Thymus (tissue), 14 donors: ENCODE measurements around the gene PRRT2. TPM values are rescaled to one million over a fixed set of nuclear protein-coding genes. Genes with fewer than 3 reads are reported as not detected.
"Not testable (repeated sequence)": the region's sequence is repeated elsewhere in the genome, so short reads cannot be mapped to it uniquely, and the experiment has no call there.

Experiments
- DNase-seq, 9 donors: peaks; one replicate each; pipeline ENCODE4 v3.0.0-alpha.2; 2013; ENCODE audit warnings: low spot score in 9 of 9, low read depth in 6 of 9, missing footprints in 1 of 9
- H3K27ac ChIP-seq, 2 donors: one replicate each; pipeline ENCODE4 v1.5.1; 2013; ENCODE audit warnings: control low read depth in 1 of 2, low read depth in 1 of 2, low read length in 1 of 2, mild to moderate bottlenecking in 1 of 2, moderate library complexity in 1 of 2
- H3K27me3 ChIP-seq, 2 donors: one replicate each; pipeline ENCODE4 v1.5.1; 2013; ENCODE audit warnings: low read length in 1 of 2; ENCODE audit not compliant: control insufficient read depth in 2 of 2, insufficient read depth in 1 of 2
- H3K36me3 ChIP-seq, 2 donors: one replicate each; pipeline ENCODE4 v1.5.1; 2013; ENCODE audit warnings: low read length in 1 of 2, mild to moderate bottlenecking in 1 of 2, moderate library complexity in 1 of 2; ENCODE audit not compliant: control insufficient read depth in 2 of 2, insufficient read depth in 2 of 2
- H3K4me1 ChIP-seq, 2 donors: one replicate each; pipeline ENCODE4 v1.5.1; 2013; ENCODE audit warnings: low read length in 2 of 2; ENCODE audit not compliant: control insufficient read depth in 2 of 2, insufficient read depth in 2 of 2
- H3K4me3 ChIP-seq, 2 donors: one replicate each; pipeline ENCODE4 v1.5.1; 2013; ENCODE audit warnings: low read length in 2 of 2, control low read depth in 1 of 2, mild to moderate bottlenecking in 1 of 2
- H3K9me3 ChIP-seq, 2 donors: one replicate each; pipeline ENCODE4 v1.5.1; 2013; ENCODE audit warnings: low read length in 1 of 2, mild to moderate bottlenecking in 1 of 2; ENCODE audit not compliant: control insufficient read depth in 2 of 2, insufficient read depth in 1 of 2
- WGBS: extraction: QIAGEN DNeasy Blood & Tissue Kit; methylation state at CpG from one replicate; pipeline ENCODE4 v1.1.7; 2013; 5-methylcytosine and 5-hydroxymethylcytosine counted together
- long read RNA-seq, 10 donors: transcript quantifications; one replicate each; lab custom pipeline, GENCODE V29; 2026
- polyA plus RNA-seq: library from polyadenylated mRNA; stranded (reverse); fragments of 200-250 nt; gene quantifications from one replicate; pipeline ENCODE4 v1.2.3, GENCODE V29; 2013
- total RNA-seq: library from RNA; stranded (reverse); fragments of 120-200 nt; gene quantifications from one replicate; pipeline ENCODE4 v1.2.4, GENCODE V29; 2013
- donor health status: healthy.

Gene PRRT2
- total RNA-seq = 0.85 TPM
- 1.0 TPM for polyA plus RNA-seq
- long read RNA-seq, donor 1 = 0 reads
- long read RNA-seq, donor 2 = 0 reads
- long read RNA-seq, donor 3, partial matches to known transcripts = 0 of 3 reads
- long read RNA-seq, donor 3, other reads (novel, unspliced or antisense) = 0 of 3 reads
- long read RNA-seq, donor 4 = 0 reads
- long read RNA-seq, donor 5, partial matches to known transcripts = 0 of 4 reads
- long read RNA-seq, donor 5, other reads (novel, unspliced or antisense) = 0 of 4 reads
- long read RNA-seq, donor 6 = 0 reads
- long read RNA-seq, donor 7 = 0 reads
- long read RNA-seq, donor 8, partial matches to known transcripts = 0 of 1 reads
- long read RNA-seq, donor 8, other reads (novel, unspliced or antisense) = 0 of 1 reads
- long read RNA-seq, donor 9, partial matches to known transcripts = 0 of 2 reads
- long read RNA-seq, donor 9, other reads (novel, unspliced or antisense) = 0 of 2 reads
- long read RNA-seq, donor 10, partial matches to known transcripts = 0 of 2 reads
- long read RNA-seq, donor 10, other reads (novel, unspliced or antisense) = 0 of 2 reads

DNA sequence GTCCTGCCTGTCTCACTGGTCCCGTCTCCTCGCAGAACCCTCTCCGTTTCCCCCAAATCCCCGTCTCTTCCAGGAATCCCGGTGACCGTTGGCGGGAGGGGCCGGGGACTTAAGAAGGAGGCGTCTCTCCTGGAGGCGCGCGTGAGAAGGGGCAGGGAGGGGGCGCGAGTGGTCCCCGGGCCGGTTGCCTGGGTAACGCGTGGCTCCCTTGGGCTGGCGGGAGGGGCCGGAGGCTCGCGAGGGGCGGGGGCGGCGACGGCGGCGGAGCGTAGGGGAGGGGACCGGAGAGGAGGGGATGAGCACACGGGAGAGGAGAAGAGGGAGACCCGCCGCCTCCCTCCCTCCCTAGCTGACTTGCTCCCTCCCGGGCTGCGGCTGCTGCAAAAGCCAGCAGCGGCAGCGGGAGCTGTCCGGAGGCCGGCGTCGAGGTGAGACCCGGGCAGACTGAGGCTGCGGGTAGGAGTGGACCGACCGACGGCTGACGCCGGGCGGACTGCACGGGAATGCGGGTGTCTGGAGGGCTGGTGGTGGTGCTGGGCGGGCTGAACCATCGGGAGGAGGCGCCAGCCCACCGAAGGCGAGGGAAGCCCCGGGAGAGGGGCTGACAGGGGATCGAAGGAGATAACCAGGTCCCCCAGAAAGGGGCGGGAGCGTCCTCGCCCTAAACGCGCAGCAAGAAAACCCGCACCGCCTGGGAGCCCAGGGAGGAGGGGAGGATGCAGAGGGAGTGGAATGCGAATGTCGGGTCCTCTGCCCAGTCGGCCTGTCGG is at the start of gene PRRT2:
Gene PRRT2, plus strand, starts transcription at position 298 of the 770 bp plus-strand sequence. CDS start 862 bp downstream, outside the sequence.
- Histone ChIP-seq H3K36me3 (peaks cover 25 to 38% of the 10 kb centered on the region in 2 donors), H3K4me3 (peak within 1 kb of the TSS; percentile 37 to 40), H3K9me3 (peaks cover 0 to 11% of the 10 kb centered on the region in 2 donors), H3K27me3 (peaks cover 8 to 47% of the 10 kb centered on the region in 2 donors), H3K4me1 (peaks cover 38 to 83% of the 10 kb centered on the region in 2 donors), H3K27ac (peak within 1 kb of the TSS; percentile 39 to 61)
- 7% methylated on average over 69 of the region's 69 CpGs for WGBS
- peak in 3 of 9 donors; percentile 33 to 61 (median 51) for DNase-seq

DNA sequence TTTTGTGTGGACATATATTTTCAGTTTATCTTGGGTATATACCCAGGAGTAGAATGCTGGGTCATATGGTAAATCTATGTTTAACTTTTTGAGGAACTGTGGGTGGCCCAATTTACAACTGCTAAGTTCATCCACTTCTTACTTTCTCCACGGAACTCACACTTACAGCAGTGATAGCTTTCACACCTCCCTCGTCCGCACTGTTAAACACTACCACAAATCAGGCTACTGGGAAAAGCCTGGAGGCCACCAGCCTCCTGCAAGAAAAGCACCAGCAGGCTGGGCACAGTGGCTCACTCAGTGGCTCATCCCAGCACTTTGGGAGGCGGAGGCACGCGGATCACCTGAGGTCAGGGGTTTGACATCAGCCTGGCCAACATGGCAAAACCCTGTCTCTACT is 48.7 kb upstream of the PRRT2 start:
- H3K4me1 ChIP-seq = peaks cover 0 to 2% of the 10 kb centered on the region in 2 donors
- no peaks in the 10 kb centered on the region for H3K27me3 ChIP-seq
- H3K27ac ChIP-seq = no peak overlapping the region
- no peaks in the 10 kb centered on the region for H3K36me3 ChIP-seq
- 96% methylated on average over 6 of the region's 6 CpGs for WGBS
- H3K9me3 ChIP-seq = no peaks in the 10 kb centered on the region
- H3K4me3 ChIP-seq = no peak overlapping the region
- no peak for DNase-seq

DNA sequence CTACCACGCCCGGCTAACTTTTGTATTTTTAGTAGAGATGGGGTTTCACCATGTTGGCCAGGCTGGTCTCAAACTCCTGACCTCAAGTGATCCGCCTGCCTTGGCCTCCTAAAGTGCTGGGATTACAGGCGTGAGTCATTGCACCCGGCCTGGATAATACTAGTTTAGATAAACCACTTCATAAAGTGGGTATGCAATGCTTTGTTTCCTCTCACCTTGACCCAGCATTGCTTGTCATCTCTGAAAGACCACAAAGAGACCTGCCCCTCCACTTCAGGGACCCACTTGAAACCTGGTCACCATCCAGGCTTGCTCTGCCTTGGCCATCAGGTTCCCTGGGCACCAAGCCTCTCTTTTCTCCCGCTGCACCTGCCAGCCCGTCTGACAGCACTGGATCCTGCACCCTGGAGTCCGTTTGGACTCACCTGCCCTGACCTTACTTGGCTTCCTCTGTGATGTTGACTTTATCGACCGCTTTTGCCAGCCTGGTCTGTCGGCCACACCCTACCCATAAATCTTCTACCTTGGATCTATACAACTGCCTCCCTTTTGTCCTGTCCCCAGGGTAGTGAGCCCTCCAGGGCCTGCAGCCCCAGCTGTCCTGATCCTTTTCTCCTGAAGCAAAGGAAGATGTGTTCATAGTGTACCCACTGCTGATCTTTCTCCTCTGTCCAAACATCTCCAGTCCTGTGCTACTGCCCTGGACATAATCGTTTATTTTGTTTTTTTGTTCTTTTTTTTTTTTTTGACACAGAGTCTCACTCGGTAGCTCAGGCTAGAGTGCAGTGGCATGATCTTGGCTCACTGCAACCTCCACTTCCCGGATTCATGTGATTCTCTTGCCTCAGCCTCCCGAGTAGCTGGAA is 46.6 kb upstream of the PRRT2 start:
- 93% methylated on average over 15 of the region's 15 CpGs for WGBS
- Histone ChIP-seq H3K9me3 (no peaks in the 10 kb centered on the region), H3K27me3 (no peaks in the 10 kb centered on the region), H3K27ac (no peak overlapping the region), H3K36me3 (no peaks in the 10 kb centered on the region), H3K4me3 (no peak overlapping the region), H3K4me1 (peaks cover 0 to 2% of the 10 kb centered on the region in 2 donors)
- no peak for DNase-seq

DNA sequence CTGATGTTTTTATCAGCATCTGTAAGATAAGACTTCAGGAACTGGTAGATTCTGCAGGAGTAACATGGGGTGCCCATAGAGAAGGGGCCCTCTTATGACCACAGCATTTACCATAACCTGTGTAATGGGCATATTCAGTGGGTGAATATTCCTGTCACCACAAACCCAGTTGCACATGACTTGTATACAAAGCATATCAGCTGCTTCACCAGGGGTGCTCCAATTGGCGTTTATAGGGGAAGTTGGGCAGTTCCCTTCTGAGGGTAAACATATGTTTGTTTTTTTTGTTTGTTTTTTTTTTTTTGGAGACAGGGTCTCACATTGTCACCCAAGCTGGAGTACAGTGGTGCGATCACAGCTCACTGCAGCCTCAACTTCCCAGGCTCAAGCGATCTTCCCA is 45.4 kb upstream of the PRRT2 start:
- over 99% methylated on average over 3 of the region's 3 CpGs for WGBS
- DNase-seq = no peak
- Histone ChIP-seq H3K27me3 (no peaks in the 10 kb centered on the region), H3K9me3 (no peaks in the 10 kb centered on the region), H3K4me1 (no peaks in the 10 kb centered on the region), H3K36me3 (no peaks in the 10 kb centered on the region), H3K4me3 (no peak overlapping the region), H3K27ac (no peak overlapping the region)

DNA sequence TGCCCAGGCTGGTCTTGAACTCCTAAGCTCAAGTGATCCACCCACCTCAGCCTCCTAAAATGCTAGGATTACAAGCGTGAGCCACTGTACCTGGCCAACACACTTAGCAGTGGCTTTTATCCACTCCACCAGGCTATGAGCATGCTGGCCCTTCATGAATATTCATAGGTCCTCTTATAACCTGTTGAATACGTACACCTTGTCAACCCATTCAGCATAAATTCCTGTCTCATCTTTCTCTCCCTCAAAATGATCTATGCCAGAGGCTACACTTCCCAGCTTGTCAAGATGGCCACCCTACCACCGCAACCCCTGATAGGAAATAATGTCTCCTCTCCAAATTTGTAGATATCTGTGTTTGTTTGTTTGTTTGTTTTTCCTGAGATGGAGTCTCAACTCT is 44.9 kb upstream of the PRRT2 start:
- no peaks in the 10 kb centered on the region for H3K27me3 ChIP-seq
- no peak overlapping the region for H3K27ac ChIP-seq
- H3K36me3 ChIP-seq = no peaks in the 10 kb centered on the region
- no peaks in the 10 kb centered on the region for H3K4me1 ChIP-seq
- H3K4me3 ChIP-seq = no peak overlapping the region
- H3K9me3 ChIP-seq = no peaks in the 10 kb centered on the region
- 96% methylated on average over 3 of the region's 3 CpGs for WGBS
- DNase-seq = no peak

DNA sequence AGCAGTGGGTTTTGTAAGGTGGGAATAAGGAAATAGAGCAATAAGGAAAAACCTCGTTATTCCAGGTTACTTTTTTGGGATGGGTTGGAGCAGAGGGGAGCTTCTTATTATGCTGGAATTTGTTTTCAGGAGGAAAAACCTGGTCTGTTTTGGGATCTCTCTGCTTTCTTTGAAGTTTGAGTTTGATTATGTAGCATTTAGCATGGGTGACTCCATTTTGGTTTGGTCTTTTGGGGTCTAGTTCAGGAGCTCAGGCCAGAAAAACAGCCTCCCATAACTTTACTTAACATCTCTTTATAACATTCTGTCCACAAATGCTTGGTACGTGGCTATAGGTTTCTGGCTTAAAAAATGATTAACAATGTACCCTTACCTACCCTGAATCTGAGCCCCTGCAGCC is 42.5 kb upstream of the PRRT2 start:
- Histone ChIP-seq H3K27me3 (no peaks in the 10 kb centered on the region), H3K9me3 (no peaks in the 10 kb centered on the region), H3K4me3 (no peak overlapping the region), H3K4me1 (no peaks in the 10 kb centered on the region), H3K27ac (no peak overlapping the region), H3K36me3 (no peaks in the 10 kb centered on the region)
- WGBS = 98% methylated on average over 2 of the region's 2 CpGs
- no peak for DNase-seq

DNA sequence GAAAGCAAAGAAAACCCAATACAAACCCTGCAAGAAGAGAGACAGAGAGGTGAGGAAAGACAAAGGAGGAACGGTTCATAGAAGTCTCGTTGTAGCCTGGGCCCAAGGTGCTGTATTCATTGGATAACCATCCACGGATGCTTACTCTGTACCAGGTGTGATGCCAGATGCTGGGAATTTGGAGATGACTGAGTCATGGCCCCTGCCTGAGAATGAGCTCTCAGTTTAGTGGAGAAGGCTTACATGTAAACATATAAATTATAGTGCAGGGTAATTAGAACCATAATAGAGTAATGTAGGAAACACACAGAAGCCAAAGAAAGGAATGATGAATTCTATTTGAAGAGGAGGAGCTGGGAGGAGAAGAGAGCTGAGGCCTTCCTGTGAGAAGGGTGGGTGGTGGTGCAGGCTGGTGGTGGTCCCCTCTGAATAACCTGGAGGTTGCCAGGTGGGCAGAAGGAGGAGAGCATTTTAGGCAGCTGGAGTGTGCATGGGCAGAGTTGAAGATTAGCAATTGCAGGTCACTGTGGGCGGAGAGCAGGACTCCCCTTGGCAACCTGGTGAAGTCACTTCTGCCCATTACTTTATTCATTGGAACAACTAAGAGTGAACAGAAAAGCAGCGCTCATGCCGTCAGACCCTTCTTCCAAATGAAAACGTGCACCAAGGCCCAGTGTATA is 41.6 kb upstream of the PRRT2 start:
- 88% methylated on average over 7 of the region's 7 CpGs for WGBS
- no peak overlapping the region for H3K4me3 ChIP-seq
- DNase-seq = no peak
- no peaks in the 10 kb centered on the region for H3K4me1 ChIP-seq
- H3K36me3 ChIP-seq = no peaks in the 10 kb centered on the region
- H3K27me3 ChIP-seq = no peaks in the 10 kb centered on the region
- H3K27ac ChIP-seq = no peak overlapping the region
- no peaks in the 10 kb centered on the region for H3K9me3 ChIP-seq

DNA sequence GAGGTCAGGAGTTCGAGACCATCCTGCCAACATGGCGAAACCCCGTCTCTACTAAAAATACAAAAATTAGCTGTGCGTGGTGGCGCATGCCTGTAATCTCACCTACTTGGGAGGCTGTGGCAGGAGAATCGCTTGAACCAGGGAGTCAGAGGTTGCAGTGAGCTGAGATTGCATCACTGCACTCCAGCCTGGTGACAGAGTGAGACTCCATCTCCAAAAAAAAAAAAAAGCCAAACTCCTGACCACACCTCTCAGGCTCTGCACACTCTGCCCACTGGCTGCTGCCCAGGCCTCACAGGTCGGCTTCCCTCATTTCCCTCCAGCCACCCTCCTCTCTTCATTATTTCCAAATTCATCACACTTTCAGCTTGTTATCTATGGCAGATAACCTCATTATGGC is 39.7 kb upstream of the PRRT2 start:
- H3K4me1 ChIP-seq, H3K27me3 ChIP-seq, DNase-seq, H3K27ac ChIP-seq, H3K9me3 ChIP-seq, H3K4me3 ChIP-seq, H3K36me3 ChIP-seq: not testable (repeated sequence)
- 98% methylated on average over 7 of the region's 7 CpGs for WGBS
